ACHN (cell line): ENCODE data around the gene COL5A1.

Experiments used
- DNase-seq: peaks from one replicate; pipeline ENCODE4 v3.0.0-alpha.2; 2015
- in situ Hi-C: cut with HindIII; loops from 2 replicates; pipeline ENCODE4 v1.10.0; 2017; ENCODE audit warnings: low sequenced_read_pairs, low pct_ligation_motif_present, low pct_unique_long_range_greater_than_20kb

COL5A1 gene

GRCh38 chr9:134779640-134780039 is 138.0 kb downstream of the COL5A1 start:
- no peak for DNase-seq
- in situ Hi-C loops: no loop called here

GRCh38 chr9:134781591-134782302 is 140.1 kb downstream of the COL5A1 start:
- no peak for DNase-seq
- in situ Hi-C loops: no loop called here

GRCh38 chr9:134782921-134783698 is 141.5 kb downstream of the COL5A1 start:
- DNase-seq: no peak
- in situ Hi-C loops: no loop called here

- DNase-seq: no peak
Measured at GRCh38 chr9:134783699-134784039, 142.1 kb downstream of the COL5A1 start.

GRCh38 chr9:134784577-134785305 is 143.1 kb downstream of the COL5A1 start:
- in situ Hi-C loops: no loop called here
- DNase-seq: no peak

More at GRCh38 chr9:134783699-134784039, 142.1 kb downstream of the COL5A1 start:
- in situ Hi-C loops: no loop called here

GRCh38 chr9:134785325-134786108 is 143.9 kb downstream of the COL5A1 start:
- no peak for DNase-seq
- in situ Hi-C loops: no loop called here

GRCh38 chr9:134787601-134788531 is 146.3 kb downstream of the COL5A1 start:
- in situ Hi-C loops: no loop called here
- no peak for DNase-seq

GRCh38 chr9:134789168-134789567 is 147.6 kb downstream of the COL5A1 start:
- DNase-seq: no peak
- in situ Hi-C loops: no loop called here

- in situ Hi-C loops: no loop called here
Measured at GRCh38 chr9:134791009-134791408, 149.4 kb downstream of the COL5A1 start.

GRCh38 chr9:134792627-134793026 is 151.0 kb downstream of the COL5A1 start:
- in situ Hi-C loops: no loop called here

More at GRCh38 chr9:134791009-134791408, 149.4 kb downstream of the COL5A1 start:
- no peak for DNase-seq

GRCh38 chr9:134793288-134794188 is 151.9 kb downstream of the COL5A1 start:
- in situ Hi-C loops: no loop called here
- no peak for DNase-seq

More at GRCh38 chr9:134792627-134793026, 151.0 kb downstream of the COL5A1 start:
- DNase-seq: no peak

GRCh38 chr9:134794663-134795370 is 153.2 kb downstream of the COL5A1 start:
- DNase-seq: no peak
- in situ Hi-C loops: no loop called here

GRCh38 chr9:134795446-134795845 is 153.8 kb downstream of the COL5A1 start:
- no peak for DNase-seq
- in situ Hi-C loops: no loop called here

GRCh38 chr9:134796882-134797281 is 155.3 kb downstream of the COL5A1 start:
- in situ Hi-C loops: no loop called here
- DNase-seq: no peak

GRCh38 chr9:134800791-134801339 is 159.3 kb downstream of the COL5A1 start:
- DNase-seq: no peak
- in situ Hi-C loops: no loop called here
